PC-9 (cell line): ENCODE data around the gene SLC28A2.
"Not testable (repeated sequence)": the region's sequence is repeated elsewhere in the genome, so short reads cannot be mapped to it uniquely, and the experiment has no call there.

Experiments used
- CTCF ChIP-seq: fragments of 200-600 bp; sonication (generic); conservative IDR thresholded peaks from 2 replicates; pipeline ENCODE4 v1.6.1; 2017; ENCODE audit warnings: mixed run types, antibody characterized with exemption, mild to moderate bottlenecking, moderate library complexity
- EZH2 ChIP-seq: fragments of 200-600 bp; sonication (generic); IDR thresholded peaks from 2 replicates; pipeline ENCODE4 v1.8.0; 2017; ENCODE audit warnings: antibody characterized with exemption, low read depth

DNA sequence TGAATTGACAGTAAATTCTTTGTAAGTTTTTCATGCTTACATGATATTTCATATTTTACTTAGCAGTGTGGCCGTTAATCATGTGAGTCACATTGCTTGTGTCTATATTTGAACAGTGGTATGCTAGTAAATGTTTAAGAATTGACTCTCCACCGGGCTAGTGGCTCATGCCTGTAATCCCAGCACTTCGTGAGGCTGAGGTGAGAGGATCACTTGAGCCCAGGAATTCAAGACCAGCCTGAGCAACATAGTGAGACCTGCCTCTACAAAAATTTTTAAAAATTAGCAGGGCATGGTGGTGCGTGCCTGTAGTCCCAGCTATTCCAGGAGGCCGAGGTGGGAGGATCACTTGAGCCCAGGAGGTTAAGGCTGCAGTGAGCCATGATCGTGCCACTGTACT is 2.8 kb downstream of the SLC28A2 start:
- not testable (repeated sequence) for TF ChIP-seq CTCF, EZH2
